A673 (cell line): ENCODE data around the gene RGS3. TPM values are rescaled to one million over a fixed set of nuclear protein-coding genes. Genes with fewer than 3 reads are reported as not detected.

Experiments
- BruUV-seq: library from RNA; stranded (reverse); fragments of 400-500 nt; replicated peaks from 2 replicates; lab custom pipeline; 2021; lab: Mats Ljungman, UMichigan
- CTCF ChIA-PET: fragments of 300-600 bp; sonication (Branson Sonifier 250); formaldehyde crosslinking; loops from one replicate; lab custom pipeline; 2022; ENCODE audit warnings: antibody characterized with exemption; lab: Charles Lee
- POLR2A ChIA-PET: fragments of 300-600 bp; sonication (Branson Sonifier 250); formaldehyde crosslinking; loops from one replicate; lab custom pipeline; 2022; ENCODE audit warnings: antibody characterized with exemption; ENCODE audit not compliant: low non-redundant PET; lab: Charles Lee
- DNase-seq: peaks from one replicate; pipeline ENCODE4 v3.0.0-alpha.2; 2015; ENCODE audit warnings: low spot score
- H3K27ac ChIP-seq: fragments of 200-600 bp; sonication (generic); 2 replicates; pipeline ENCODE4 v1.5.1; 2016; ENCODE audit warnings: mixed run types, low read depth, mild to moderate bottlenecking, mixed read lengths, antibody characterized with exemption, low read length; ENCODE audit not compliant: poor library complexity, severe bottlenecking
- H3K27me3 ChIP-seq: fragments of 200-600 bp; sonication (generic); replicated peaks from 2 replicates; pipeline ENCODE4 v1.6.1; 2017; ENCODE audit warnings: mixed run types, low read depth, mild to moderate bottlenecking, mixed read lengths, antibody characterized with exemption, low read length; ENCODE audit not compliant: insufficient read depth, poor library complexity
- H3K36me3 ChIP-seq: fragments of 200-600 bp; sonication (generic); 2 replicates; pipeline ENCODE4 v1.6.1; 2016; ENCODE audit warnings: mixed run types, mild to moderate bottlenecking, mixed read lengths, antibody characterized with exemption, low read length; ENCODE audit not compliant: insufficient read depth, poor library complexity, severe bottlenecking
- H3K4me1 ChIP-seq: fragments of 200-600 bp; sonication (generic); 2 replicates; pipeline ENCODE4 v1.6.1; 2017; ENCODE audit warnings: mixed run types, mild to moderate bottlenecking, mixed read lengths, antibody characterized with exemption, low read length; ENCODE audit not compliant: insufficient read depth, poor library complexity, severe bottlenecking
- H3K4me3 ChIP-seq: fragments of 200-600 bp; sonication (generic); 2 replicates; pipeline ENCODE4 v1.5.1; 2016; ENCODE audit warnings: low read depth, mixed run types, mild to moderate bottlenecking, mixed read lengths, low read length; ENCODE audit not compliant: poor library complexity, severe bottlenecking
- H3K9me3 ChIP-seq: fragments of 200-600 bp; sonication (generic); 2 replicates; pipeline ENCODE4 v1.6.1; 2016; ENCODE audit warnings: mixed run types, low read depth, mild to moderate bottlenecking, mixed read lengths, antibody characterized with exemption, low read length; ENCODE audit not compliant: poor library complexity, severe bottlenecking
- EZH2 ChIP-seq: fragments of 200-600 bp; sonication (generic); IDR thresholded peaks from 2 replicates; pipeline ENCODE4 v1.6.1; 2017; ENCODE audit warnings: borderline replicate concordance, low read depth, mild to moderate bottlenecking, mixed read lengths, antibody characterized with exemption, low read length; ENCODE audit not compliant: poor library complexity, severe bottlenecking
- intact Hi-C: fragments of 100-400 bp; cut with micrococcal nuclease; formaldehyde crosslinking; loops from one replicate; pipeline ENCODE4 v1.10.0; 2022; ENCODE audit not compliant: unreplicated experiment
- total RNA-seq: library from RNA; stranded (reverse); gene quantifications from 2 replicates; pipeline ENCODE4 v1.2.3, GENCODE V29; 2021
- TF ChIP-seq, protein P1 (sequence below): fragments of 300-800, 200-600 bp; sonication (generic); conservative IDR thresholded peaks from 2 replicates; pipeline ENCODE4 v1.5.1; 2017; ENCODE audit warnings: low read depth, mild to moderate bottlenecking, antibody characterized with exemption, low read length, moderate library complexity, mixed read lengths

Gene RGS3
- total RNA-seq, 1 experiment from 2014 or later: 19.2 TPM

DNA sequence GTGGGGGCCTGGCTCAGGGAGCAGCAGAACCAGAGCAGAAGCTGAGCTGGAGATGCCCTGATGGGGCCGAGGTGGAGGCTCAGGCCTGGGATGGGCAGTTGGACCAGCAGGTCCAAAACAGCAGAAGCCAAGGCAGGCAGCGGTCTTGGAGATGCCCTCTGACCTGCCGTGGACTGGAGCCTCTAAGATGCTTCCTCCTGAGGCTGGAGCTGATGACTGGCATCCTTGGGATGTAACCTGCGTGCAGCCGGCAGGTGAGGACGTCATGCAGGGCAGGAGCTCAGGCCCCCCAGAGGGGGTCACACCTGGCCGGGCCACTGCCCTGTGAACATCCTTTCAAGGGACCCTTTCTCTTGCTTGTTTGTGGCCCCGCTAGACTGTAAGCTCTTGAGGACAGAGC is 162.0 kb downstream of the RGS3 start:
- ChIA-PET CTCF (no interaction called here), POLR2A (no interaction called here)
- no peak for DNase-seq
- no peaks in the 10 kb centered on the region for H3K36me3 ChIP-seq
- H3K27me3 ChIP-seq: no peaks in the 10 kb centered on the region
- peaks cover 23% of the 10 kb centered on the region for H3K4me1 ChIP-seq
- H3K9me3 ChIP-seq: no peaks in the 10 kb centered on the region
- no peak overlapping the region for H3K27ac ChIP-seq
- intact Hi-C loops: no loop called here
- TF ChIP-seq, protein P1, sequence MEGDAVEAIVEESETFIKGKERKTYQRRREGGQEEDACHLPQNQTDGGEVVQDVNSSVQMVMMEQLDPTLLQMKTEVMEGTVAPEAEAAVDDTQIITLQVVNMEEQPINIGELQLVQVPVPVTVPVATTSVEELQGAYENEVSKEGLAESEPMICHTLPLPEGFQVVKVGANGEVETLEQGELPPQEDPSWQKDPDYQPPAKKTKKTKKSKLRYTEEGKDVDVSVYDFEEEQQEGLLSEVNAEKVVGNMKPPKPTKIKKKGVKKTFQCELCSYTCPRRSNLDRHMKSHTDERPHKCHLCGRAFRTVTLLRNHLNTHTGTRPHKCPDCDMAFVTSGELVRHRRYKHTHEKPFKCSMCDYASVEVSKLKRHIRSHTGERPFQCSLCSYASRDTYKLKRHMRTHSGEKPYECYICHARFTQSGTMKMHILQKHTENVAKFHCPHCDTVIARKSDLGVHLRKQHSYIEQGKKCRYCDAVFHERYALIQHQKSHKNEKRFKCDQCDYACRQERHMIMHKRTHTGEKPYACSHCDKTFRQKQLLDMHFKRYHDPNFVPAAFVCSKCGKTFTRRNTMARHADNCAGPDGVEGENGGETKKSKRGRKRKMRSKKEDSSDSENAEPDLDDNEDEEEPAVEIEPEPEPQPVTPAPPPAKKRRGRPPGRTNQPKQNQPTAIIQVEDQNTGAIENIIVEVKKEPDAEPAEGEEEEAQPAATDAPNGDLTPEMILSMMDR: no peak
- no peak for TF ChIP-seq EZH2
- no TSS peak for BruUV-seq
- H3K4me3 ChIP-seq: no peak overlapping the region

DNA sequence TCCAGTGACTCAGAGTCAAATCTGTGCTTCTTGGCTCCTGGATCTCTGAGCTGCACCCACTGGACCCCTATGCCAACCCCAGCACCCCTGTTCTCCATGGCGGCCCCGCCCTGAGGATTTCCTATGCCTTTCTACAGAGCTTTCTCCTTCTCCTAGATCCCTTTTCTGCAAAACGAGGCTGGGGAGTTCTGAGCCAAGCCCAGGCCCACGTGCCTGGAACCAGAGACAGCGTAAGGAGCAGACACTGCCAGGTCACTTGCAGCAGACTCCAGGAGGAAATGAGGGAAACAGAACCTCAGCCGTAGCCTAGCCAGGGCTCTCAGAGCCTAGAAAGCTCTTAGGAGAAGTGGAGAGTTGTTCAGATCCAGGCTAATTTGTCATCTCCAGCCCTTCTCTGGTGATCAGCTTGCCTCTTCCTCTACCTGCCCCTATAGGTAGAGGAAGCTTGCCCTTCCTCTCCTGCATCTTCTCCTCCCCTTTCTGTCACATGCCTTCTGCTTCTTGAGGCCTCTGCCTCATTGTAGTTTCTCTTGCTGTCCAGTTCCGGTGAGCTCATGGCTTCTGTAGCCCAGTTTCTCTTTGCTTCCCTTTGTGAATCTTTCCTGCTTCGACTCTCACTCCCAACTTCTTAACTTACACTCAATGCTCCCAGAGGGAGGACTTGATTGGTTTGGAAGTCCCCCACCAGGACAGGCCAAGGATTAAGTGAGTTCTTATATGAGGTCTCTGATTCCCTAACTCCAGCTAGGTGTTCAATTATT is 163.4 kb downstream of the RGS3 start:
- Histone ChIP-seq H3K4me3 (no peak overlapping the region), H3K27me3 (no peaks in the 10 kb centered on the region), H3K4me1 (peaks cover 9% of the 10 kb centered on the region), H3K36me3 (no peaks in the 10 kb centered on the region), H3K27ac (no peak overlapping the region), H3K9me3 (no peaks in the 10 kb centered on the region)
- no TSS peak for BruUV-seq
- TF ChIP-seq, protein P1: no peak
- TF ChIP-seq EZH2: no peak
- intact Hi-C loops: no loop called here
- ChIA-PET POLR2A (no interaction called here), CTCF (interaction anchor here (0.6 kb wide), 1 partner anchor 262 kb away, joined by 4 read pairs; no protein-coding TSS in a partner anchor)
- no peak for DNase-seq

DNA sequence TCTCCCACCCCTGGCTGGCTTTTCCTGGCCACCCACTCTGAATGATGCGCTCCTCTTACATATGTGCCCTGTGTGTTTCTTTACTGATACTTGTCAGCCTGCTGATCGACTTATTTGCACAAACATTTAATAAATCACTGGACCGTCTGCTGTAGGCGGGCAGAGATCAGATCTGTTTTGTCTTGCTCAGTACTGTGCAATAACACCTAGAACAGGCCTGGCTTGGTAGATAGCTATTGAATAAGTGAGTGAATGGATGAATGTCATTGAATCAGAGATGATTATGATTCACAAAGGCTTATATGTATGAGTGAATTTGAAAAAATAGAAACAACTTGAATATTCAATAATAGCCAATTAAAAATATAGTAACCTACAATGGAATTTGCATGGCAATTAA is 165.1 kb downstream of the RGS3 start:
- Histone ChIP-seq H3K4me1 (no peaks in the 10 kb centered on the region), H3K4me3 (no peak overlapping the region), H3K27ac (no peak overlapping the region), H3K36me3 (no peaks in the 10 kb centered on the region), H3K27me3 (no peaks in the 10 kb centered on the region), H3K9me3 (no peaks in the 10 kb centered on the region)
- no peak for TF ChIP-seq EZH2
- TF ChIP-seq, protein P1: no peak
- POLR2A ChIA-PET: no interaction called here
- CTCF ChIA-PET: no interaction called here
- intact Hi-C loops: no loop called here
- no peak for DNase-seq
- no TSS peak for BruUV-seq
